ENCODE measurements around the gene OS9.

GRCh38 chr12:57733928-57734327, 40.0 kb downstream of the OS9 start:
- no peak for TF ChIP-seq CTCF (conservative IDR thresholded peaks at IDR 0.05; ENCODE audit: low read depth, low read length)
- no peak for TF ChIP-seq EZH2 (IDR thresholded peaks at IDR 0.05; ENCODE audit: low read length, unreplicated experiment)

All from PC-3 (cell line).